Measurements from ENCODE around the gene SACM1L. TPM values are rescaled to one million over a fixed set of nuclear protein-coding genes. Genes with fewer than 3 reads are reported as not detected.

SACM1L gene
- total RNA-seq, 1 experiment from 2014 or later: 79.6 TPM

- Mint-ChIP-seq H3K4me1 (peaks cover 54% of the 10 kb centered on the region), H3K36me3 (peaks cover 75% of the 10 kb centered on the region), H3K9me3 (no peaks in the 10 kb centered on the region), H3K27me3 (ENCODE audit: low read depth) (no peaks in the 10 kb centered on the region), H3K27ac (peak overlapping the region; percentile 95), H3K4me3 (no peak overlapping the region)
- TF ChIP-seq ZNF281 (CRISPR knock-in tag; IDR thresholded peaks at IDR 0.05) (no peak), IRF1 (CRISPR knock-in tag; IDR thresholded peaks at IDR 0.05) (no peak), OVOL2 (CRISPR knock-in tag; IDR thresholded peaks at IDR 0.05; ENCODE audit: borderline replicate concordance) (no peak), SP1 (CRISPR knock-in tag; conservative IDR thresholded peaks at IDR 0.05) (no peak), GABPB1 (CRISPR knock-in tag; IDR thresholded peaks at IDR 0.05) (no peak), MXD4 (CRISPR knock-in tag; IDR thresholded peaks at IDR 0.05; ENCODE audit: borderline replicate concordance) (no peak), FOXP4 (CRISPR knock-in tag; IDR thresholded peaks at IDR 0.05) (no peak), CBFB (CRISPR knock-in tag; IDR thresholded peaks at IDR 0.05; ENCODE audit: low read depth) (no peak), USF1 (CRISPR knock-in tag; IDR thresholded peaks at IDR 0.05) (no peak), NFYB (CRISPR knock-in tag; conservative IDR thresholded peaks at IDR 0.05; ENCODE audit: low read depth) (no peak)
- DNase-seq (ENCODE audit: low spot score): no peak
- POLR2A ChIA-PET: no interaction called here
- no peak for ATAC-seq
- CTCF ChIA-PET: no interaction called here
Measured at GRCh38 chr3:45741247-45741646, 52.1 kb downstream of the SACM1L start.

- Mint-ChIP-seq H3K36me3 (peaks cover 69% of the 10 kb centered on the region), H3K27ac (peak overlapping the region; percentile 84), H3K4me3 (no peak overlapping the region), H3K27me3 (ENCODE audit: low read depth) (no peaks in the 10 kb centered on the region), H3K9me3 (no peaks in the 10 kb centered on the region), H3K4me1 (peaks cover 50% of the 10 kb centered on the region)
- ATAC-seq: no peak; the same call in 1 of the 2 replicates
- no peak for DNase-seq (ENCODE audit: low spot score)
- CTCF ChIA-PET: no interaction called here
- POLR2A ChIA-PET: no interaction called here
- TF ChIP-seq SMAD4 (CRISPR knock-in tag; IDR thresholded peaks at IDR 0.05) (no peak), SP1 (CRISPR knock-in tag; conservative IDR thresholded peaks at IDR 0.05) (no peak), ARID4B (CRISPR knock-in tag; IDR thresholded peaks at IDR 0.05; ENCODE audit: borderline replicate concordance) (no peak), ELF4 (CRISPR knock-in tag; IDR thresholded peaks at IDR 0.05; ENCODE audit: low read depth) (no peak), NR3C1 (CRISPR knock-in tag; conservative IDR thresholded peaks at IDR 0.05; ENCODE audit: low read depth) (no peak), HMGXB4 (CRISPR knock-in tag; IDR thresholded peaks at IDR 0.05) (no peak), NR1H2 (CRISPR knock-in tag; IDR thresholded peaks at IDR 0.05) (no peak), CBFB (CRISPR knock-in tag; IDR thresholded peaks at IDR 0.05; ENCODE audit: low read depth) (no peak), OVOL2 (CRISPR knock-in tag; IDR thresholded peaks at IDR 0.05; ENCODE audit: borderline replicate concordance) (no peak), ZNF281 (CRISPR knock-in tag; IDR thresholded peaks at IDR 0.05) (no peak)
Measured at GRCh38 chr3:45741742-45742460, 52.7 kb downstream of the SACM1L start.
